NCI-H2227 (cell line): Measurements from ENCODE around the gene NOXA1.
A peak's percentile ranks its signal among the peaks of the same experiment; 100 is the strongest.
"Not testable (repeated sequence)": the region's sequence is repeated elsewhere in the genome, so short reads cannot be mapped to it uniquely, and the experiment has no call there.

Experiments used
- DNase-seq: peaks from one replicate; lab custom pipeline; 2025; ENCODE audit not compliant: unreplicated experiment; lab: John Stamatoyannopoulos, UW

Gene NOXA1

GRCh38 chr9:137422604-137423513 lies at the start of gene NOXA1, which contains the start of gene EXD3:
Gene NOXA1, plus strand, starts transcription at chr9:137423393. Its CDS starts 137 bp downstream, at chr9:137423530.
Gene EXD3, minus strand, starts transcription at chr9:137423162. Its CDS starts 27,805 bp downstream, at chr9:137395357.
- peak; percentile 94 for DNase-seq

- DNase-seq = no peak
Measured at GRCh38 chr9:137373611-137373980, 49.6 kb upstream of the NOXA1 start.

DNA sequence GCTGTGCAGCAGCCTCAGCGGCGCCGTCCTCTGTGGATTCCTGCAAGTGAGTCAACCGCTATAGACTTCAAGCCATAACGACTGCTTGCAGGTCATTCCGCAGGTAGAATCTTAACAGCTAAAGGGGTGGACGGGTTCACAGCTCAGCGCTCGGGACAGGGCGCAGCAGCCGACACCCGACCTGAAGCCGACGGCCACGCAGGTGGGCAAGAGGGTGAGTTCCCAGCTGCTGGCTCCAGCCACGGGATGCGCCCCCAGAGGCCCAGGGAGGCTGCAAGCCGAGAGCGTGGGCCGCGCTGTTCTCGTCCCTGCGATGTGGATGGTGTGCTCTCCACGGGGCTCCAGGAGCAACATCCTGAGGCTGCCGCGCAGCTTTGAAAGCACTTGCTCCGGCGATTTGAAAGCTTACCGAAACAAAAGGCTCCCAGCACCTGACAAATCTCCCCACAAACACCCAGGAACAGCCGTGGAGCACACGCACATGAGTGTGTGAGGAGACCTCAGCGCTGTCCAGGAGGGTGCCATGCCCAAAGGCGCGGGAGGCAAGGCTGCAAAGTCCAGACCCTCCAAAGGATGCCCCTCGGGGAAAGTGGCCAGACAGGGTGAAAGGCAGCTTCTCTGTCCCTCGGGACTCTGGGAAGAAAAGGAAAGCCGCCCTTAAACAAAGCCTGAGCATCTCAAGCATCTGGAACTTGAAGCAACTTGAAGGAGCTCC lies 48.9 kb upstream of the NOXA1 start:
- DNase-seq = no peak

- DNase-seq = no peak
Measured at GRCh38 chr9:137375321-137376058, 47.7 kb upstream of the NOXA1 start.

GRCh38 chr9:137376386-137376785 lies 46.8 kb upstream of the NOXA1 start:
- no peak for DNase-seq

- DNase-seq = not testable (repeated sequence)
Measured at GRCh38 chr9:137378688-137379410, 44.3 kb upstream of the NOXA1 start.

- no peak for DNase-seq
Measured at GRCh38 chr9:137379761-137380161, 43.4 kb upstream of the NOXA1 start.

DNA sequence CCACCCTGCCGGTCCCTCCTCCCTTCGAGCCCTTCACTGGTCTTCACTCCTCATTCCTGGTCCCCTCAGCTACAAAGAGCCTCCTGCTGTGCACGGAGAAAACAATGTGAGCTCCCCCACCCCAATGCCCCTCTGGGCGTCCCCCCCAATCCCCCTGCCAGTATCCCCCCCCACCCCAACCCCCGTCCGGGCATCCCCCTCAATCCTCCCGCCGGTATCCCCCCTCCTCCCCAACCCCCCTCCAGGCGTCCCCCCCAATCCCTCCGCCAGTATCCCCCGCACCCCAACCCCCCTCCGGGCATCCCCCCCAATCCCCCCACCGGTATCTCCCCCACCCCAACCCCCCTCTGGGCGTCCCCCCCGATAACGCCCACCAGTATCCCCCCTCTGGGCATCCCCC lies 43.0 kb upstream of the NOXA1 start:
- DNase-seq = no peak

DNA sequence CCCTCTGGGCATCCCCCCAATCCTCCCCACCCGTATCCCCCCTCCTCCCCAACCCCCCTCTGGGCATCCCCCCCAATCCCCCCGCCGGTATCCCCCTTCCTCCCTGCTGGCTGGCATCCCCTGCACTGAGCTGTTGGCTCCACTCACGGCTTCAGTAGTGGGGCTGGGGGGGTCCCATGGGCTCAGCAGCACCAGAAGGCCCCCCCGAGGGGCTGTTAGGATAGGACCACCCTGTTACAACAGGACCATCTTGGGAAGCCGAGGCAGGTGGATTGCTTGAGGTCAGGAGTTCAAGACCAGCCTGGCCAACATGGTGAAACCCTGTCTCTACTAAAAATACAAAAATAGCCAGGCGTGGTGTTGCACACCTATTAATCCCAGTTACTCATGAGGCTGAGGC lies 42.6 kb upstream of the NOXA1 start:
- no peak for DNase-seq

DNA sequence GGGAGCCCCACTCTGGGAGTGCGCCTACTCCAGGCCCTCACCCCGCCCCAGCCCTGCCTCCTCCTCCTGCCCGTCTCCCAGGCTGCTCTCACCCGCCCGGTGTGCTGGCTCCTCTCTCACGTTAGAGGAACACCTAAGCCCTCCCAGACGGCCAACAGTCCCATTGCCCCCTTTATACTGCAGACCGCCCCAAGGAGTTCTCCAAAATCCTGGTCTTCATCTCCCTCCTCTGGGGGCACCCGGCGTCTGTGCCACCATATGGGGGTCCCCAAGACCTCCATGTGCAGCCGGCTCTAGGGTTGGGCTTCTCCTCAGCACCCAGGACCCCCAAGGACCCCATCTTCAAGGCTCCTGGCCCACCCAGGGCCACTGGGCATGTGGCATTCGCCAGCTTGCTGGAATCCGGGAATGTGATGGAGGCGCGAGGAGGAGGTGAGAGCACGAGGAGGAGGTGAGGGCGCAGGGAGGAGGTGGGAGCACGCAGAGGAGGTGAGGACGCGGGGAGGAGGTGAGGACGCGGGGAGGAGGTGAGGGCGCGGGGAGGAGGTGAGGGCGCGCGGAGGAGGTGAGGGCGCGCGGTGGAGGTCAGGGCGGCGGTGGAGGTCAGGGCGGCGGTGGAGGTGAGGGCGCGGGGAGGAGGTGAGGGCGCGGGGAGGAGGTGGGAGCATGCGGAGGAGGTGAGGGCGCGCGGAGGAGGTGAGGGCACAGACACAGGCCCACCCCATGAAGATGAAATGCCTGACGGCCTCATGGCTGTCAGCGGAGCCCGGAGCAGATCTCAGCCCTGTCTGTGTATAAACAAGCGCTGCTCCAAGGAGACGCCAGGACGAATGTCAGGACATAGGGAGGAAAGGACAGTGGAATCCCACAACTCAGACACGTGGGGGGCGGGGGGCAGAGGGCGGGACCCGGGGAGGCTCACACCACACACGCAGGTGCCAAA lies 41.4 kb upstream of the NOXA1 start:
- no peak for DNase-seq

DNA sequence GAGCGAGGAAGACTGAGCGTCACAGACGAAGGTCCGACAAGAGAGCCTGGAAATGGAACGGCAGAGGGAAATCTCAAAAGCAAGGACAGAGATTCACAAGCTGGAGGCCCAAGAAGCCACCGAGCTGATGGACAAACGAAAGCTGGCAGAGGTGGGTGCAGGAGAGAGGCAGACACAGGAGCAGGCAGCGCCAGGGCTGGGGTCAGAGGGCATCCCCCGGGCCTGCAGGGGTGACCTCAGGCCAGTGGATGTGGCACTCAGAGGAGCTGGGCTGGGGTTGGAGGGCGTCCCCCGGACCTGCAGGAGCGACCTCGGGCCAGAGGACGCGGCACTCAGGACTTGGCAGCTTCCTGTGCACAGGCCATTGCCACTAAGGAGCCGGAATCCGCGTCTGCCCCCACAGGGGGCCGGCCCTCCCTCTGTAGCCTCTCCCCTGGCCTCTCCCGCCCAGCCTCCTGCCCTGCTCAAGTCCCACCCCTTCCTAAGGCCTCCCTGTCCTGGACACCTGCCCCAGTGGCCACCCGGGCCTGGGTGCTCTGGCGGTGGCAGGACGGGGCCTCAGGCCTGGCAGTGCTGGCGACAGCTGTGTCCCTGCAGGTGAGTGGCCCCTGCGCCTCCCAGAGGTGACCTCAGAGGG lies 40.6 kb upstream of the NOXA1 start:
- no peak for DNase-seq

DNA sequence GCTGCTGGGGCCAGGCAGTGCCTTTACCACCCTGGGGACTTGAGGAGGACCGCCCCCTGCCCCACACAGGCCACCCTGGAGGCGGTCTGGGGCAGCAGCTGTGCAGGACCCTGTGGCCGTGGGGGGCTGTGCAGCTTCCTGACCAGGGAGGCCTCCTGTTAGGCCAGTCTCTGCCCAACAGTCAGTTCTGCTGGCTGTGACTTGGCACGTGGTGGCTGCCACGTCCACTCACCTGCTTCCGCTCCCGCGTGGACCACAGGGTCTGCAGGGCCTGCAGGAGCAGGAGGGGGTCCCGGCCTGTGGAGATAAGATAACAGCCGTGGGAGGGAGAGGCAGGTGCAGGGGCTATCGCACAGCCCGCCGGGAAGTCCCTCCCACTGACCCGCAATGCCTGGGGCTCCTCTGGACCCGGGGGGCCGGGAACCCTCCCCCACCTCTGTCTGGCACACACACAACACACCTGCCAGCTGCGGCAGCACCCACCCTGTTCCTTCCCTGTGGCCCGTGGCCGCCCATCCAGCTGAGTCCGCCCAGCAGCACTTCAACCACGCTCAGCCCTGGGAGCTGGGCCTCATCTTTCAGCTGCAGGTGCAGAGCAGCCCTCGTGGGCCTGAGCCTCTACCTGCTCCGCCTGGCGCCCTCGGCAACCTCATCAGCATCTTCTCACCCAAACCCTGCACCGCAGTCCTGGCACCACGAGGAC lies 40.0 kb upstream of the NOXA1 start:
- no peak for DNase-seq

DNA sequence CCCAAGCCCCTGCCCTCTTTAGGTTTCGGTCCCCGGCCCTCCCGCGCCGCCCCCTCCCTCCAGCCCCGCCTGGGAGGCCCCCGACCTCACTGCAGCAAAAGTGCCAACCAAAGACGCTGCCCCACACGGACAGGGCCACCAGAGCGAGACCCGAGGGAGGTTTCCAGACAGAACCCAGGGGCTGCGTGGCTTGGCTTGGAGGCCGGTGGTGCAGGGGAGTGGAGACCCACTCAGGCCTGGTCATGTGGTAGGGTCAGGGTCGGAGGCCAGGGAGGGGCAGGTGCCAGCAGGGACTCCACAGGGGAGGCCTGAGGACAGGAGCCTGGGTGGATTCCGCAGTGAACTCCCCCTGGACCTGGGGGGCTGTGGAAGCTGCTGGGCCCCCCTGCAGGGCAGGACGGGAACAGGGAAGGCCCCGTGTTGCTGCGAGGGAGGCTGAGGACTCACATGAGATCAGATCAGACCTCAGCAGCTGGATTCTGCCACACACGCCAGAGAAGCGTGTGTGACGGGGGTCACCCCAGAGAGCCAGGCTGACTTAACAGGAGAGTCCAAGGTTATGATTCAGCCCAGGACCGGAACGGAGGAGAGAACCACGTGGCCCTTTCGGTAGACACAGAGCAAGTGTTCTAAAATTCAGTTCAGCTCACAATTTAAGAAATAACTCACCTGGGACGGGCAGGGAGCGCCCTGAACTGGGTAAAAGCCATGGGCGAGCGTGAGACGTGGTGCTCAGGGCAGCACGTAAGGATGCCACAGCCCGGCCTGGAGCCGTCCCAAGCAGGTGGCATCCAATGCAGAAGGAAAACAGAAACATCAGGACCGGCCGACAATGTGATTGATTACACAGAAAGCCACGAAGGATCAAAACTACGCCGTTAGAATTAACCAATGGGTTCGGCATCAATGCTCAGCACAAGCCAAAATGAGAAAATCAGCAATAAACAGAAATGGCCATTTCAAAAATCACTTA lies 39.1 kb upstream of the NOXA1 start:
- DNase-seq = no peak

DNA sequence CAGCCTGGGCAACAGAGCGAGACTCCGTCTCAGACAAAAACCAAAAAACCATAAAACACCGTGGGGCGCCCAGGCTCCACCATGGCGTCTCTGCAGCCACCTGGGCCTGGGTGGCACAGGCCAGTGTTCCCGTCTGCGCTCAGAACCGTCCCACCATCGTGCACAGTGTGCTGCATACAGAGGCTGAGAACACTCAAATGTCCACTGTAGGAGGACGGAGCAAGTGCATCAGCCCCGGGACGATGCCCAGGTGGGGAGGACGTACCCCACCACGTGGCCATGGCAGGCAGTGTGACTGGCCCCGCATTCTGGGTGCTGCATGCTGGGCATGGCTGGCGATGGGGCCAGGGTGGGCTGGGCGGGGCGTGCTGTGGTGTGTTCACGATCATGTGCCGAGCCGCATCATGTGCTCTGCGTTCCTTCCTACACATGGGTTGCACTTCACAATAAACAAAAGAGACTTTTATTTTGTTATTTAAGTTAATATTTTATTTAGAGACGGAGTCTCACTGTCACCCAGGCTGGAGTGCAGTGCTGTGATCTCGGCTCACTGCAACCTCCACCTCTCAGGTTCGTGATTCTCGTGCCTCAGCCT lies 38.0 kb upstream of the NOXA1 start:
- no peak for DNase-seq

DNA sequence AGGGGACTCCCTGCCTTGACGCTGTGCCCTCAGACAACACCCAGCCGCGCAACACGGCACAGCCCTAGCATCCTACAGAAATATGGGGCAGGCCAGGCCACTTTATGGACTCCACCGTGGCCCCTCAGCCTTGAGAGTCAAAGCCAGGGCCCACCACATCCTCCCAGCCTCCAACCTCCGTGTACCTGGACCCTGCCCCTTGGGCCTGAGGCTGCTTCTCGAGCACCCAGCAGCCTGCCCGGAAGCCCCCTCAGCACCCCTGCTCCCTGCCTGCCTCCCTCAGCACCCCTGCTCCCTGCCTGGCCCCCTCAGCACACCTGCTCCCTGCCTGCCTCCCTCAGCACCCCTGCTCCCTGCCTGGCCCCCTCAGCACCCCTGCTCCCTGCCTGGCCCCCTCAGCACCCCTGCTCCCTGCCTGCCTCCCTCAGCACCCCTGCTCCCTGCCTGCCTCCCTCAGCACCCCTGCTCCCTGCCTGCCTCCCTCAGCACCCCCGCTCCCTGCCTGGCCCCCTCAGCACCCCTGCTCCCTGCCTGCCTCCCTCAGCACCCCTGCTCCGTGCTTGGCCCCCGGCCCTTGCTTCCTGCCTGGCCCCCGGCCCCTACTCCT lies 36.6 kb upstream of the NOXA1 start:
- not testable (repeated sequence) for DNase-seq

- DNase-seq = no peak
Measured at GRCh38 chr9:137387114-137387890, 35.9 kb upstream of the NOXA1 start.
